Measurements from ENCODE around the gene CD46.

Gene CD46

GRCh38 chr1:207803678-207804077 is 51.8 kb downstream of the CD46 start:
- H2AFZ ChIP-seq (ENCODE audit: low read depth, low read length, severe bottlenecking), result no peak overlapping the region
- H3K27ac ChIP-seq (ENCODE audit: low read depth, low read length), result no peak overlapping the region
- no peaks in the 10 kb centered on the region for H3K27me3 ChIP-seq (ENCODE audit: low read length)
- H3K9ac ChIP-seq (ENCODE audit: low read length), result no peak overlapping the region
- TF ChIP-seq EZH2phosphoT487 (conservative IDR thresholded peaks at IDR 0.05; ENCODE audit: low read length), result no peak
- no peak for TF ChIP-seq CTCF (IDR thresholded peaks at IDR 0.05; ENCODE audit: insufficient read depth, low read length, poor library complexity, severe bottlenecking)
- H3F3A ChIP-seq (ENCODE audit: insufficient read depth), result peaks cover 14% of the 10 kb centered on the region
- no peaks in the 10 kb centered on the region for H3K9me3 ChIP-seq (ENCODE audit: insufficient read depth, low read length)
- no peaks in the 10 kb centered on the region for H3K36me3 ChIP-seq (ENCODE audit: low read length)
- no peak overlapping the region for H3K4me2 ChIP-seq (ENCODE audit: low read depth, low read length, poor library complexity, severe bottlenecking)
- no peak overlapping the region for H3K4me3 ChIP-seq (ENCODE audit: insufficient read depth, low read length, poor library complexity, severe bottlenecking)
- no peaks in the 10 kb centered on the region for H3K79me2 ChIP-seq (ENCODE audit: insufficient read depth, low read length)
- no peaks in the 10 kb centered on the region for H3K9me2 ChIP-seq (replicated peaks; ENCODE audit: insufficient read depth, low read length)
- no peaks in the 10 kb centered on the region for H4K20me1 ChIP-seq (ENCODE audit: low read depth, low read length)

- no peak overlapping the region for H3K9ac ChIP-seq (ENCODE audit: low read length)
- no peak for TF ChIP-seq CTCF (IDR thresholded peaks at IDR 0.05; ENCODE audit: insufficient read depth, low read length, poor library complexity, severe bottlenecking)
- TF ChIP-seq EZH2phosphoT487 (conservative IDR thresholded peaks at IDR 0.05; ENCODE audit: low read length), result no peak
- H2AFZ ChIP-seq (ENCODE audit: low read depth, low read length, severe bottlenecking), result no peak overlapping the region
- no peaks in the 10 kb centered on the region for H4K20me1 ChIP-seq (ENCODE audit: low read depth, low read length)
- no peak overlapping the region for H3K27ac ChIP-seq (ENCODE audit: low read depth, low read length)
- no peak overlapping the region for H3K4me2 ChIP-seq (ENCODE audit: low read depth, low read length, poor library complexity, severe bottlenecking)
- H3K4me3 ChIP-seq (ENCODE audit: insufficient read depth, low read length, poor library complexity, severe bottlenecking), result no peak overlapping the region
- peaks cover 3% of the 10 kb centered on the region; the same call in 1 of the 2 replicates for H3F3A ChIP-seq (ENCODE audit: insufficient read depth)
- H3K27me3 ChIP-seq (ENCODE audit: low read length), result no peaks in the 10 kb centered on the region
- H3K9me3 ChIP-seq (ENCODE audit: insufficient read depth, low read length), result no peaks in the 10 kb centered on the region
- no peaks in the 10 kb centered on the region for H3K9me2 ChIP-seq (replicated peaks; ENCODE audit: insufficient read depth, low read length)
- H3K36me3 ChIP-seq (ENCODE audit: low read length), result no peaks in the 10 kb centered on the region
- H3K79me2 ChIP-seq (ENCODE audit: insufficient read depth, low read length), result 0 out of 2 replicates have a peak, but pooled peaks cover 6% of the 10 kb centered on the region
Measured at GRCh38 chr1:207804721-207805468, 53.0 kb downstream of the CD46 start.

GRCh38 chr1:207805841-207806421 is 54.1 kb downstream of the CD46 start:
- H3K79me2 ChIP-seq (ENCODE audit: insufficient read depth, low read length), result peaks cover 16% of the 10 kb centered on the region; the same call in 1 of the 2 replicates
- no peak overlapping the region for H3K4me2 ChIP-seq (ENCODE audit: low read depth, low read length, poor library complexity, severe bottlenecking)
- H3K9me2 ChIP-seq (replicated peaks; ENCODE audit: insufficient read depth, low read length), result no peaks in the 10 kb centered on the region
- H3K4me3 ChIP-seq (ENCODE audit: insufficient read depth, low read length, poor library complexity, severe bottlenecking), result no peak overlapping the region
- no peak overlapping the region for H3K9ac ChIP-seq (ENCODE audit: low read length)
- H4K20me1 ChIP-seq (ENCODE audit: low read depth, low read length), result no peaks in the 10 kb centered on the region
- TF ChIP-seq EZH2phosphoT487 (conservative IDR thresholded peaks at IDR 0.05; ENCODE audit: low read length), result no peak
- TF ChIP-seq CTCF (IDR thresholded peaks at IDR 0.05; ENCODE audit: insufficient read depth, low read length, poor library complexity, severe bottlenecking), result no peak
- H3K27ac ChIP-seq (ENCODE audit: low read depth, low read length), result no peak overlapping the region
- no peaks in the 10 kb centered on the region for H3F3A ChIP-seq (ENCODE audit: insufficient read depth)
- no peak overlapping the region for H2AFZ ChIP-seq (ENCODE audit: low read depth, low read length, severe bottlenecking)
- H3K9me3 ChIP-seq (ENCODE audit: insufficient read depth, low read length), result no peaks in the 10 kb centered on the region
- no peaks in the 10 kb centered on the region for H3K27me3 ChIP-seq (ENCODE audit: low read length)
- H3K36me3 ChIP-seq (ENCODE audit: low read length), result no peaks in the 10 kb centered on the region

Measured in SU-DHL-6 (cell line).